DOHH2 (cell line): ENCODE measurements around the gene SUSD5.

Source experiments
- H3F3A ChIP-seq: fragments of 200-600 bp; sonication (generic), shearing (Covaris generic); 2 replicates; pipeline ENCODE4 v1.6.0; 2016; ENCODE audit warnings: antibody characterized with exemption, mild to moderate bottlenecking; ENCODE audit not compliant: control insufficient read depth, insufficient read depth
- H3K27ac ChIP-seq: fragments of 200-600 bp; sonication (generic); 2 replicates; pipeline ENCODE4 v1.5.1; 2014; ENCODE audit warnings: low read depth, mild to moderate bottlenecking, low read length, moderate library complexity
- H3K27me3 ChIP-seq: fragments of 200-600 bp; sonication (generic); 2 replicates; pipeline ENCODE4 v1.6.1; 2014; ENCODE audit warnings: mild to moderate bottlenecking, low read length, mixed read lengths; ENCODE audit not compliant: control insufficient read depth
- H3K36me3 ChIP-seq: fragments of 200-600 bp; sonication (generic); 2 replicates; pipeline ENCODE4 v1.6.1; 2014; ENCODE audit warnings: mild to moderate bottlenecking, low read length, moderate library complexity, mixed read lengths; ENCODE audit not compliant: control insufficient read depth
- H3K4me1 ChIP-seq: fragments of 200-600 bp; sonication (generic); 2 replicates; pipeline ENCODE4 v1.6.1; 2014; ENCODE audit warnings: mild to moderate bottlenecking, low read length, mixed read lengths; ENCODE audit not compliant: control insufficient read depth
- H3K4me2 ChIP-seq: fragments of 200-600 bp; sonication (generic); 2 replicates; pipeline ENCODE4 v1.6.0; 2014; ENCODE audit warnings: mild to moderate bottlenecking, low read length, moderate library complexity
- H3K4me3 ChIP-seq: fragments of 200-600 bp; sonication (generic); 2 replicates; pipeline ENCODE4 v1.5.1; 2014; ENCODE audit warnings: mild to moderate bottlenecking, low read length, mixed read lengths
- H3K79me2 ChIP-seq: fragments of 200-600 bp; sonication (generic); 2 replicates; pipeline ENCODE4 v1.6.1; 2014; ENCODE audit warnings: mild to moderate bottlenecking, low read length, mixed read lengths; ENCODE audit not compliant: control insufficient read depth
- H3K9me2 ChIP-seq: fragments of 200-600 bp; sonication (generic); replicated peaks from 2 replicates; pipeline ENCODE4 v1.6.1; 2014; ENCODE audit warnings: mild to moderate bottlenecking, low read length, mixed read lengths; ENCODE audit not compliant: control insufficient read depth
- H3K9me3 ChIP-seq: fragments of 200-600 bp; sonication (generic); 2 replicates; pipeline ENCODE4 v1.6.1; 2014; ENCODE audit warnings: antibody characterized with exemption, low read length, mixed read lengths; ENCODE audit not compliant: control insufficient read depth, insufficient read depth
- H4K20me1 ChIP-seq: fragments of 200-600 bp; sonication (generic); 2 replicates; pipeline ENCODE4 v1.6.0; 2014; ENCODE audit warnings: low read depth, mild to moderate bottlenecking, antibody characterized with exemption, low read length, moderate library complexity; ENCODE audit not compliant: control insufficient read depth, insufficient read depth
- CTCF ChIP-seq: fragments of 200-600 bp; sonication (generic); IDR thresholded peaks from one replicate; pipeline ENCODE4 v1.5.1; 2014; ENCODE audit warnings: antibody characterized with exemption, mild to moderate bottlenecking, low read depth, low read length; ENCODE audit not compliant: poor library complexity, severe bottlenecking
- EZH2phosphoT487 ChIP-seq: fragments of 200-600 bp; sonication (generic); IDR thresholded peaks from 2 replicates; pipeline ENCODE4 v1.6.1; 2017; ENCODE audit warnings: borderline replicate concordance, mild to moderate bottlenecking, antibody characterized with exemption, low read length, moderate library complexity, mixed read lengths

Gene SUSD5

GRCh38 chr3:33146791-33147445 lies 71.7 kb downstream of the SUSD5 start:
- Histone ChIP-seq H3K9me2 (no peaks in the 10 kb centered on the region), H3K9me3 (no peaks in the 10 kb centered on the region), H3K4me3 (no peak overlapping the region), H3K27ac (no peak overlapping the region), H3K27me3 (no peaks in the 10 kb centered on the region), H3K4me1 (no peaks in the 10 kb centered on the region), H3K4me2 (no peak overlapping the region), H3F3A (no peaks in the 10 kb centered on the region), H3K36me3 (peaks cover 3% of the 10 kb centered on the region; the same call in 1 of the 2 replicates), H4K20me1 (no peaks in the 10 kb centered on the region), H3K79me2 (no peaks in the 10 kb centered on the region)
- TF ChIP-seq EZH2phosphoT487 (no peak), CTCF (no peak)

DNA sequence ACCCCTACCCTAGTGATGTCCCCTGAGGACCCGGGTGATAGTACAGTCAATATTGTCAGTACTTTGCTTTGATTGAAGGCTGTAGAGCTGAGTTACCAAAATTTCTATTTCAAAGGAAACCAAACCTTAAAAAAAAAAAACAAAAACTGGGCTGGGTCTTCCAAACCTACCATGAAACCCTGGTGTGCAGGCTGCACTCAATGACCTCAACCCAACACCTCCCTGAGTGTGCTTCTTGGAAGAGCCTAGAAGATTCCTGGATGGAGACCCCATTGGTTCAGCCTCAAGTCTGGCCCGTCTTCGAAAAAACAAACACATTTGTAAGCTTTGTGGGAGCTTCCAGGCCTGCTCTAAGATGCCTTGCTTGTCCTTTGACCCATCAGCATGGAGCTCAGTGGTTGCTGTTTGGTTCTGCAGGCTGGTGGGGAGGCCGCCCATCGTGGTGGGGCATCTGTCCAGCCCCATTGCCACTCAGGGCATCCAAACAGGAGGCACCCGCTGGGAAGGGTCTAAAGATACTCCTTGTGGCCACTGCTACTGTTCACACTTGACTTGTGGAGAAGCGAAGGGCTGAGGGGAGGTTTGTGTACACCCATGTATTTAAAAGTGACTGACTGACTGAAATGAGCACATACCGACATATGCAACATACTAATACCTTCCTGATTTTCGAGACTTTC lies 72.6 kb downstream of the SUSD5 start:
- Histone ChIP-seq H3K9me3 (no peaks in the 10 kb centered on the region), H3F3A (no peaks in the 10 kb centered on the region), H3K36me3 (peaks cover 3% of the 10 kb centered on the region; the same call in 1 of the 2 replicates), H3K27ac (no peak overlapping the region), H3K27me3 (no peaks in the 10 kb centered on the region), H3K4me3 (no peak overlapping the region), H3K9me2 (no peaks in the 10 kb centered on the region), H3K4me2 (no peak overlapping the region), H3K4me1 (no peaks in the 10 kb centered on the region), H3K79me2 (no peaks in the 10 kb centered on the region), H4K20me1 (no peaks in the 10 kb centered on the region)
- TF ChIP-seq CTCF = no peak
- no peak for TF ChIP-seq EZH2phosphoT487

DNA sequence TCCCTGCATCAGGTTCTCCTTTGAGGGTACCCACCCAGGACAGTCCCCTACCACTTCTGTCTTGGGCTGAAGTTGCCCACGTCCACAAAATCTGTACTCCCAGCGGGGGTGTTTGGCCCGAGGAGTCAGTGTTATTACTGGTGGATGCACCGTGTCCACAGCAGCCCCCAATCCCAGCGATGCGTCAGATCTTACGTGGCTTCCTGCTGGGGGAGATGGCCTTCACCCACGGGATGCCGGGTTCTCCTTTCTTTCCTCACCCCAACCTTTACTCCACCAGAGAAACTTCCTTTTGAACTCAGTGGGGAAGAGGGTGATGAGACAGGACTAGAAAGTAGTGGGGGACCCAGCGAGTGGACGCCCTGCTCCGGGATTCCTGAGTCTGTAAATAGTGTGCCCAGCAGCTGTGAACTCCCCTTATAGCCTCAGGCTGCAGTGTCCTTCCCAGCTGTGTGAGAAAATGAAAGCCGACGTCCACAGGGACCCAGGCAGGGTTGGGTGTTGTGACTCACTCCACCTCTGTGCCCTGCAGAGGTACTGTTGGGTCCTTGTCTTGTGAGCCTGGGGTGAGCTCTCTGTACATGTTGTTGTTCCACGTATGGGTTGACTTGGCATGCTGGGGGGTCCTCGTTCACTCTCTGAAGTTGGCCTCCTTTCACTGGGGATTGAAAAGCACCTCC lies 73.2 kb downstream of the SUSD5 start:
- Histone ChIP-seq H3K4me1 (no peaks in the 10 kb centered on the region), H3K27ac (no peak overlapping the region), H3K36me3 (peaks cover 3% of the 10 kb centered on the region; the same call in 1 of the 2 replicates), H3K4me3 (no peak overlapping the region), H3K9me2 (no peaks in the 10 kb centered on the region), H3K9me3 (no peaks in the 10 kb centered on the region), H3F3A (no peaks in the 10 kb centered on the region), H3K4me2 (no peak overlapping the region), H4K20me1 (no peaks in the 10 kb centered on the region), H3K27me3 (no peaks in the 10 kb centered on the region), H3K79me2 (no peaks in the 10 kb centered on the region)
- TF ChIP-seq CTCF (no peak), EZH2phosphoT487 (no peak)
